ENCODE results near the gene RNF128.

DNA sequence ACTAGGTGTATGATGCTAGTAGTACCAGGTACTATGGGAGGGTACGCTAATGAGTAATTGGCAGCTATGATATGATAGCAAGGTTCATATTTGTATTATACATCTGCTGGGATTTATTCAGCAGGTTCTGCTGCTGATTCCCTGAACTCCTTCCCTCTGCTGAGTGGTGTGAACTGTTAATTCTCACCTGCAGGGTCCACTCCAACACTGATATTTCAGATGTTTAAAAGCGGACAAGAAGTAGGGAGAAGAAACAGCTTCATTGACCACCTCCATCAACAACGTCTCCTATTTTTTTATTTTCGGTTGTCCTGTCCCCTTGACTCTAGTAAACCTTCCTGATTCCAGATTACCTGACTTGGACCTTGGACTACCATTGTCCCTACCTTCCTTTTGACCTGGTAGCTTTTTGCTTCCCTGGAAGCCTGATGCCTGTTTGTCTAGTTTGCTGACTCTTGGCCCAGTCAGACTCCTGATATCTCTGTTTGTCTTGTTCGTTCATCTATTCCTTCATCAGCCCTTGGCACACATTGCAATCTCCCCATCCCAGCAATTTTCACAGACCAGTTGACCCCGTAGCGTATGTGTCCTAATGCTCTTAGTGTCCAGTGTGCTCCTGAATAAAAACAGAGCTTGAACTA, 34.0 kb upstream of the RNF128 start:
- no peak for TF ChIP-seq EZH2phosphoT487 (IDR thresholded peaks at IDR 0.05; ENCODE audit: borderline replicate concordance, low read length)
- TF ChIP-seq, protein P1, sequence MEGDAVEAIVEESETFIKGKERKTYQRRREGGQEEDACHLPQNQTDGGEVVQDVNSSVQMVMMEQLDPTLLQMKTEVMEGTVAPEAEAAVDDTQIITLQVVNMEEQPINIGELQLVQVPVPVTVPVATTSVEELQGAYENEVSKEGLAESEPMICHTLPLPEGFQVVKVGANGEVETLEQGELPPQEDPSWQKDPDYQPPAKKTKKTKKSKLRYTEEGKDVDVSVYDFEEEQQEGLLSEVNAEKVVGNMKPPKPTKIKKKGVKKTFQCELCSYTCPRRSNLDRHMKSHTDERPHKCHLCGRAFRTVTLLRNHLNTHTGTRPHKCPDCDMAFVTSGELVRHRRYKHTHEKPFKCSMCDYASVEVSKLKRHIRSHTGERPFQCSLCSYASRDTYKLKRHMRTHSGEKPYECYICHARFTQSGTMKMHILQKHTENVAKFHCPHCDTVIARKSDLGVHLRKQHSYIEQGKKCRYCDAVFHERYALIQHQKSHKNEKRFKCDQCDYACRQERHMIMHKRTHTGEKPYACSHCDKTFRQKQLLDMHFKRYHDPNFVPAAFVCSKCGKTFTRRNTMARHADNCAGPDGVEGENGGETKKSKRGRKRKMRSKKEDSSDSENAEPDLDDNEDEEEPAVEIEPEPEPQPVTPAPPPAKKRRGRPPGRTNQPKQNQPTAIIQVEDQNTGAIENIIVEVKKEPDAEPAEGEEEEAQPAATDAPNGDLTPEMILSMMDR (IDR thresholded peaks at IDR 0.05; ENCODE audit: low read depth, low read length, poor library complexity, severe bottlenecking), result no peak

Data from DOHH2 (cell line).